DND-41 (cell line): Measurements from ENCODE around the gene FEN1.

Experiments used
- EZH2 ChIP-seq: IDR thresholded peaks from 3 replicates; pipeline ENCODE4 v1.6.1; 2012; ENCODE audit warnings: borderline replicate concordance, low read depth, mild to moderate bottlenecking, moderate library complexity, low read length, inconsistent platforms; ENCODE audit not compliant: severe bottlenecking
- TF ChIP-seq, protein P1 (sequence below): IDR thresholded peaks from 2 replicates; pipeline ENCODE4 v1.5.1; 2012; ENCODE audit warnings: borderline replicate concordance, low read length, moderate library complexity, mild to moderate bottlenecking; ENCODE audit not compliant: poor library complexity, severe bottlenecking; ENCODE audit errors: extremely low read depth

DNA sequence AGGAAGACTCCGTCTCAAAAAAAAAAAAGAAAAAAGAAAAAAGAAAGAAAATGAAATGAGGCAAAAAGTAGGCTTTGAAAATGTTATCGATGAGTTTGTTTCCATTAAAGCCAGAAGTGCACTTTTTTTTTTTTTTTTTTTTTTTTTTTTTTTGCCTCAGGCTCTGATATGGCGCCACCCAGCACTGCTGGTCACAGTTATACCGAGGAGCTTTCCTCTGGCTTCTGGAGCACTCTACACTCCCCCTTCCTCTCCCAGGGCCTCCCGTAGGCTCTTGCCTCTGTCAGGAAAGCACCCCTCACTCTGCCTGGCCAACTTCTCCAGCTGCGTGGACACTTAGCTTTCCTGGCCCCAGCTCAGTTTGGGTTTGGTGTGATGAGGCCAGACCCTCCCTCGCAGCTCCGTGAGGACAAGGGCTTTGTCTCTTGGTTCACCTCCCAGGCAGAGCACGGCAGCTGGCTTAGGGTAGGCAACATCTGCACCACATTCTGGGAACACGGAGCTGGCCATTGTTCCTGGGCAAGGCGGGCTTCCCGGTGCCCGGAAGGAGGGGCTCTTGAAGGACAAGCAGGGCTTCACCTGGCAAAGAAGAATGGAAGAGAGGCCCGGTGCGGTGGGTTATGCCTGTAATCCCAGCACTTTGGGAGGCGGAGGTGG is 52.3 kb downstream of the FEN1 start:
- TF ChIP-seq, protein P1, sequence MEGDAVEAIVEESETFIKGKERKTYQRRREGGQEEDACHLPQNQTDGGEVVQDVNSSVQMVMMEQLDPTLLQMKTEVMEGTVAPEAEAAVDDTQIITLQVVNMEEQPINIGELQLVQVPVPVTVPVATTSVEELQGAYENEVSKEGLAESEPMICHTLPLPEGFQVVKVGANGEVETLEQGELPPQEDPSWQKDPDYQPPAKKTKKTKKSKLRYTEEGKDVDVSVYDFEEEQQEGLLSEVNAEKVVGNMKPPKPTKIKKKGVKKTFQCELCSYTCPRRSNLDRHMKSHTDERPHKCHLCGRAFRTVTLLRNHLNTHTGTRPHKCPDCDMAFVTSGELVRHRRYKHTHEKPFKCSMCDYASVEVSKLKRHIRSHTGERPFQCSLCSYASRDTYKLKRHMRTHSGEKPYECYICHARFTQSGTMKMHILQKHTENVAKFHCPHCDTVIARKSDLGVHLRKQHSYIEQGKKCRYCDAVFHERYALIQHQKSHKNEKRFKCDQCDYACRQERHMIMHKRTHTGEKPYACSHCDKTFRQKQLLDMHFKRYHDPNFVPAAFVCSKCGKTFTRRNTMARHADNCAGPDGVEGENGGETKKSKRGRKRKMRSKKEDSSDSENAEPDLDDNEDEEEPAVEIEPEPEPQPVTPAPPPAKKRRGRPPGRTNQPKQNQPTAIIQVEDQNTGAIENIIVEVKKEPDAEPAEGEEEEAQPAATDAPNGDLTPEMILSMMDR, result no peak
- no peak for TF ChIP-seq EZH2
